EL (cell line): ENCODE measurements around the gene MAMDC2.

Experiments used
- DNase-seq: peaks from one replicate; pipeline ENCODE4 v3.0.0-alpha.2; 2016

MAMDC2 gene

GRCh38 chr9:70038171-70038621 is 5.5 kb upstream of the MAMDC2 start:
- peak; percentile 51 for DNase-seq

- no peak for DNase-seq
Observed at GRCh38 chr9:70040376-70040903, 3.2 kb upstream of the MAMDC2 start.

- DNase-seq = no peak
Observed at GRCh38 chr9:70042461-70043215, 1.0 kb upstream of the MAMDC2 start.

DNA sequence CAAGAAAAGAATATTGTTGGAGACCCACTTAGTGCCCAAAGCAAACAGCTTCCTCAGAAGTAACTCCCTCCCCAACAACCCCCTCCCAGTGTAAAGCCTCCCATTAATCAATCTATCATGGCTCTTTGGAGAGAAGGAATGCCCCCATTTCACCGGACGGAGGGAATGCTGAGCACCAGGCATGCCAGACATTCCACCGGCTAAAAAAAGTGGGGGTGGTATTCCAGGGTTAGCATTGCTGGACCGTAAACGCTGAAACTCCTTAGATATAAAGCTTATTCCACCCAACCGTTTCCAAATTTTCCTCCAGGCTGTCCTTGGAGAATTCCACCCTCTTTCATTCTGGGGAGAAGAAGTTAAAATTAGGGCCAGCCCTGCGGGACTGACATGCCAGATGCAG is 363 bp upstream of the MAMDC2 start:
- no peak for DNase-seq

DNA sequence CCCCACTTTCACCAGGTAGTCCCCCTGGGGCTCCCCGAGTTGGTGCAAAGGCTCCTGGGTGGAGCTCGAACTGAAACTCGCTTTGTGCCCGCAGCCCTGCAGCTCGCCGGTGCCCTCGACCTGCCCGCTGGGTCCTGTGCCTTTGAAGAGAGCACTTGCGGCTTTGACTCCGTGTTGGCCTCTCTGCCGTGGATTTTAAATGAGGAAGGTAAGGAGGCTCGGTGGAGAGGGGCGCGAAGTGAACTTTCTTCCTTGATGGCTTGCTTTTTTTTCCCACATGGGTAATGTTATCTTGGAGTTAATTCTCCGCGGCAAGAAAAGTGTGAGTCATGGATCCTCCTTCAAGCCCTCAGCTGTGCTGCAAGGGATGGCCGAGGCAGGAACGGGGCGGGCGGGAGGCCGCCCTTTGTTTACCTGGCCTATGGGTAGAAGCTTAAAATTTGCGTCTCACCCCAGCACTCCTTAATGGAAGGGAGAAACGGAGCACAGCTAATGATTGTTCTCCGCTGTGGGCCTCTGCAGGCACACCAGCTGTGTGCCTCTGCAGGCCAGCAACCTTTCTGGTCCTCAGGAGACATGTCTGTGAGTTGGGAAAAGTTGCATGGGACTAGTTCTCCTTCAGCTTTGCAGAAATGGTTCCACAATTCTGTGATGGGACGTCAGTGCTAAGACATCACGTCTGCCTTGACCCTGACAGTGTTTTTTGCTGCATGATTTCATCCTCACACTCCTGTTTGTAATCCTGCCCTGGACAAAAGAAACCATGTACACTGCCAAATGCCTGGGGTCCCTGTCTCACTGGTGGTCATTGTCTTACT is 1.1 kb downstream of the MAMDC2 start:
- DNase-seq = peak; percentile 61

- no peak for DNase-seq
Observed at GRCh38 chr9:70045452-70045851, 1.8 kb downstream of the MAMDC2 start.

DNA sequence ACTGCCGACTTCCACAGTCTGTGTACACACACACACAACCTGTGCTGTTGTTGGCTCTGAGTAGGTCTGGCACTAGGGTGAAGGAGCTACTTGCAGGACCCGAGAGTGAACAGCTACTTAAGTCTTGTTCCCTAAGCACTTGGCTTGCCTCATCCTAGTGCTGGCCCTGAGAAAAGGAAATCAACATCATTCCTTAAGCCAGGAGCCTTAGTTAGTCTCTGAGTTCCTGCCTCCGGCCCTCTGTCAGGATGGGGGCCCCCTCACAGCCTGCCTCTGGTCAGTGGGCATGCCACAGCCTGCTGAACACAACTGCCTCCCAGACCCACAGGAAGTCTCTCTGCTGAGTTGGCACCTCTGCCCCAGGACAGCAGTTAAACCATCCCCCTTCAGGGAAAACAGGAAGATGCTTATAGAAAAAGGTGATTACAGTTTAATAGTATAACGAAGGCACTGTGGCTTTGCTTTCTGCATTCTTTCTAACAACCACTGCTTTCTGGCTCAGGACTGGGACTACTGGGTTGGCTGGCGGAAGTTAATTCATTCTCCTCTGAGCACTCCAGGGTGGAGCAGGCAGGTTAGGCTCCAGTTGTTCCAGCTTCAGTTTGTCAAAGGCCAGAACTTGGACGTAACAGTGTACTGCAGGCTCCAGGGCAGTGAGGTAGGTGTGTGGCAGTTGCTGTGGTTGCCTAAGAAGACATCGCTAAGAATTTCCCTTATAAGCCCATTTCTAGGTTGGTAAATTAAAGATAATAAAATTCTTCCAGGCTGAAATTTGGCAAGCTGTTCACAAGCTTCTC is 2.8 kb downstream of the MAMDC2 start:
- DNase-seq = peak; percentile 23

DNA sequence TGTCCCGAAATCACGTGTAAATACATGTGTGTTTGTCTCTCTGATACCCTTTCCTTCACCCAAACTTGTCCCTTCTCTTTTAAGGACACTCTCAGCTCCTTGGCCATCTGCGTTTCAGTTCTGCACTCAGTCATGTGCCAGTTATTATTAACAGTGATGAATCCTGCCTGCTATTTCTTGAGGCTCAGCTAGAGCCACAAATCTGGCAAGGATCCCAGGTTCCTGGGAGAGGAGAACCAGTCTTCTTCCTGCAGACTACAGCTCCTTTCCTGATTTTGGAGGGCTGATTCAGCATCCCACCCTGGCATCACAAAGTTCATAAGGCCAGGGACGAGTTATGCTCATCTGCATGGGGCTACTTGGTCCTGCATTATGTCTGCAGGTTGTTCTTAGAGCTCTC is 5.6 kb downstream of the MAMDC2 start:
- peak; percentile 84 for DNase-seq

- peak; percentile 60 for DNase-seq
Observed at GRCh38 chr9:70049672-70050271, 6.1 kb downstream of the MAMDC2 start.

DNA sequence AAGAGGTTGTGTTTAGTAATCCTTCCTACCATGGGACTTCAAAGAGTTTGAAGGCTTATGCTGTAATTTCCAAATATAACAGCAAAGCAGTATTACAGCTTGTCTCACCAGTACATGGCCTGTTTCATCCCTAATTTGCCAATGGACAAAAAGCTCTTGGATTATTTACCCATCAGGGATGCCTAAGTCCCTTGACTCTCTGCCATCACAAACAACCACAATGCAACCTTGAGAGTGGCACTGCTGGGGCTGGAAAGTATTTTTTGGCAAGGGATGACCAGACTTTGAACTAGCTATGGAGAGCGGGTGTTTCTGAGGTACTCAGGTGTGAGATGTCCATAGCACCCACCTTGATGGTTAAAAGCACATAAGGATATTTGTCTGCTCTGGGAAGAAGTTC is 9.1 kb downstream of the MAMDC2 start:
- no peak for DNase-seq

DNA sequence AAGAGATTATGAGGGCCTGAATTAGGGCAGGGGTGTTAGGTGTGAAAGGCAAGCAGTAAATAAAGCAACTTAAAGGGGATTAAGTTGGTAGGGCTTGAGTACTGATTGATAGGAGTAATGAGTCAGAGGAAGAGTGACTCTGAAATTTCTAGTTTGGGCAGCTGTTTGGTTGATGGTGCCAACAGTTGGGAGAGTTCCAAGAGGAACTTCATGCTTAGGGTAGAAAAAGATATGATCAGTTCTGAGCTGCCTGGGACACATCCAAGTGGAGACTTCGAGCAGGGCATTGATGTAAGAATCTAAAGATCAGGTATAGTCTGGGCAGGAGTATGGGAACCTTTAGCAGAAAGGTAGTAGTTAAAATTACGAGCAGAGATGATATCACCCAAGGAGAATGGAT is 10.2 kb downstream of the MAMDC2 start:
- peak; percentile 19 for DNase-seq

GRCh38 chr9:70054521-70054920 is 10.9 kb downstream of the MAMDC2 start:
- DNase-seq = peak; percentile 13

DNA sequence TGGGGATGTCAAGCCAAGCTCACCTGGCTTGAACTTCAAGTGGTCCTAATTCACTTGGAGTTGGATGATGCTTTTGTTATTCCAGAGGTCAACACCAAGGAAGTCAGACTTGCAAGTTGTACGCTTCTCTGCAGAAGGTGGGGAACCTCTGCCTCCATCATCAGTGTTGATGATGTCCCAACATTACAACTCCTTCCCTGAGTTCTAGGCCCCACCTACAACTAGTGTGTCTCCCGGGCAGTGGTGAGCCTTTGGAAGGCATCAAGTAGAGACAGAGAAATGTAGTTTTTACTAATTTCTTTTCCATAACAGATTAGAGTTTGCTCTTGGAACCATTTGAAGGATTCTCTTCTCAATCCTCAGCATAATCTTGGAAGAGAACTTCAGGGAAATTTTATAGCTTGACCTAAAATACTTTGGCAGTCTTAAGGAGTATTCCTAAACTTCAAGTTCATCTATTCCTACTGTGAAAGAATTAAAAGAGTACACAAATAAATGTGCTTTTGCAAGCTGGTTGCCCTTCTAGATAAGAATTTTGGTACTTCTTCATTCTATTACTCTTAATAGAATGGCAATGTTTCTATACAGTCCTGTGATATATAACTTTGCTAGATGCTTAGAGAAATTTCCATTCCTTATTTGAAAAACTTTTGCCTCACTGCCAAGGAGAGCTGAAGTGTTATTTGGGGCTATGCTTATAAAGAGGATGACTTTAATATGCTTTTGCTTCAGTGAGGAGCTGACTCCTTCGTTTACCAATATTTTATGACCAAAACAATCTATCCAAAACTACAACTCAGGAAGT is 12.0 kb downstream of the MAMDC2 start:
- DNase-seq = no peak

DNA sequence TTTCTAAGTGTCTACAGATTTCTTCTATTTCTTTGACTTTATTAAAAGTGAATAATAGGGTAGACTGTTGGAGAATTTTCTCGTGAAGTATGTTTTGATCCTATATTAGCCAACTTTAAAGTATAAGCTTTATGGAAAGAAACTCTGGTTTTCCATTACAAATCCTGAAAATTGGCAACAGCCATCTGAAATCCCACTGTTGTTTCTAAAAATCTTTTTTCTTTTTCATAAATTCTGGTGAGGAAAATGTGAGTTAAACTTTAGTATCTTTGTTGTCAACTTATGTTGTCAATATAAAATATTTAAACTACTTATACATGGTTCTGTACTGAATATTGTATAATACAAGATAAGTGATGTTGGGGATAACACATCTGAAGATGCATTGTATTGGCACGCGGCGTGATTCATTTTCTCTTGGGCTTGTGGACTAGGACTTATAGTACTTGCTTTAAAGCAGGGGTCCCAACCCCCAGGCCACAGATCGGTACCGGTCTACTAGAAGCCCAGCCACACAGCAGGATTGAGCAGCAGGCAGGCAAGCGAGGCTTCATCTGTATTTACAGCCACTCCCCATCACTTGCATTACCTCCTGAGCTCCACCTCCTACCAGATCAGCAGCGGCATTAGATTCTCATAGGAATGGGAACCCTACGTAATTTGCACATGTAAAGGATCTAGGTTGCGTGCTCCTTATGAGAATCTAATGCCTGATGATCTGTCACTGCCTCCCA is 12.7 kb downstream of the MAMDC2 start:
- no peak for DNase-seq

- no peak for DNase-seq
Observed at GRCh38 chr9:70058569-70059116, 15.0 kb downstream of the MAMDC2 start.

GRCh38 chr9:70060148-70060882 is 16.7 kb downstream of the MAMDC2 start:
- DNase-seq = no peak

- DNase-seq = no peak
Observed at GRCh38 chr9:70060883-70061507, 17.3 kb downstream of the MAMDC2 start.

DNA sequence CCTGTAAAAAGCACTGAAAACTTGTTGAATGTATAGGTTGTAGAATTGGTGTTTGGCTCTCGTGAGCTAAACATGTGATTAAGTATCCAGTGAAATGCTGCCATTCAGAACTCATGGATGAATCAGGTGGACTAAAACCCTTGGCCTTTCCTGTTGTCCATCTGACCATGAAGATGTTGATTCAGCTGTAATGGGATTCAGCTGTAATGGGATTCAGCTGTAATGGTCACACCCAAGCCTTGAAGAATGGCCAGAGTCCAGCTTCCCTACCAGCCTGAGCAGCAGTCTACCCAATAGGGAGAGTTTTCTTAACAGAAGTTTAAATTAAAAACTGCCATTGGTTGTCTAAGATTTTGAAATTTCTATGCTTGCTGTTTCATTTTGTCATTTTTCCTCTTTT is 18.1 kb downstream of the MAMDC2 start:
- no peak for DNase-seq

GRCh38 chr9:70064496-70064895 is 20.8 kb downstream of the MAMDC2 start:
- no peak for DNase-seq

- no peak for DNase-seq
Observed at GRCh38 chr9:70065572-70065971, 21.9 kb downstream of the MAMDC2 start.
